Measurements from ENCODE around the gene C17orf100. TPM values are rescaled to one million over a fixed set of nuclear protein-coding genes. Genes with fewer than 3 reads are reported as not detected.
"Not testable (repeated sequence)": the region's sequence is repeated elsewhere in the genome, so short reads cannot be mapped to it uniquely, and the experiment has no call there.

Gene C17orf100
- total RNA-seq, 2 experiments from 2014 or later: 1.1 to 1.9 TPM

DNA sequence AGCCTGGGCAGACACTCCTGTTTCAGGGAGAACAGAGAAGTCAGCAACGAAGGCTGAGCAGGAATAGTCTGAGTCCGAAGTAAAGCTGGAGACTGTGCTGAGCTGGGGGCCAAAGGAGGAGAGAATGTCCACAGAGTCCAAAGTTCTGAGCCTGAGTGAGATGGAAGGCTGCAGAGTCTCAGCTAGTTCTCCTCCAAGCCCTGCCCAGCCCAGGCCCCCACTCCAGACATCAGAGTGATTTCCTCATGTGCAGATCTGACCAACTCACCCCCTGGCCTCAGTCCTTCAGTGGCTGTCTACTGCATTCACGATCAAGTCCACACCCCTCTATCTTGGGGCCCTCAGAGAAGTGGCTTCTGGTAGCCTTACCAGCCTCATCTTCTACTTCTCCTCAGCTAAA is 40.0 kb downstream of the C17orf100 start:
- Mint-ChIP-seq H3K27me3 (peaks cover 37% of the 10 kb centered on the region), H3K9me3 (no peaks in the 10 kb centered on the region), H3K4me3 (no peak overlapping the region), H3K27ac (no peak overlapping the region), H3K36me3 (ENCODE audit: low read depth) (no peaks in the 10 kb centered on the region), H3K4me1 (no peaks in the 10 kb centered on the region)
- POLR2A ChIA-PET: no interaction called here
- CTCF ChIA-PET: no interaction called here
- DNase-seq: no peak

DNA sequence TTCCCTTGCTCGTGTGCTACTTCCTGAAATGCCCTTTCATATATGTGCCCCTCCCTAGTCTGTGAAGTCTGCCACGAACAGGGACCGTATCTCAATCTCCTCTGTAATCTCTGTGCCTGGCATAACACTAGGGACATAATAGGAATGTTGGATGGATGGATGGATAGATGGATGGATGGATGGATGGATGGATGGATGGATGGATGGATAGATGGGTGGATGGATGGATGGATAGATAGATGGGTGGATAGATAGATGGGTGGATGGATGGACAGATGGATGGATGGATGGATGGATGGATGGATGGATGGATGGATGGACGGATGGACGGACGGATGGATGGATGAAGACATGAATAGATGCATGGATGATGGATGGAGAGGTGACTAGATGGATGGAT is 40.4 kb downstream of the C17orf100 start:
- H3K9me3 Mint-ChIP-seq; CTCF ChIA-PET; H3K36me3 Mint-ChIP-seq (ENCODE audit: low read depth); H3K4me1 Mint-ChIP-seq; H3K4me3 Mint-ChIP-seq; DNase-seq; H3K27ac Mint-ChIP-seq; POLR2A ChIA-PET: not testable (repeated sequence)
- peaks cover 37% of the 10 kb centered on the region for H3K27me3 Mint-ChIP-seq

DNA sequence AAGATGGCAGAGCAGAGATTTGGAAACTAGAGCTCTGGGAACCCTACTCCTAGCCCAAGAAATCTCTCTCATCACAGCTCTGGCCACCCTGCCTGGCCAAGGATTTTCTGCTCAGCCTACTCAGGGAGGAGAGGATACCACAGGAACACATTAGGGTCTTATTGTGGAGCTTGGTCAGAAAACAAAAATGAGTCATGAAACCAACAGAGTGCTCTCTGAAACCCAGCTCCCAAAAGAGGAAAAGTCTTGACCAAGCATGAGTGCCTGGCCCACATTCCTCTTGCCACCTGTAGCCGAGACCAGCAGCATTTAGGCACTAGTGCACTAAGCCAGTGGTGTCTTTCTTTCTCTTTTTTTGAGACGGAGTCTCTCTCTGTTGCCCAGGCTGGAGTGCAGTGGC is 43.5 kb downstream of the C17orf100 start:
- Mint-ChIP-seq H3K27me3 (peaks cover 23% of the 10 kb centered on the region), H3K4me1 (no peaks in the 10 kb centered on the region), H3K9me3 (no peaks in the 10 kb centered on the region), H3K27ac (no peak overlapping the region), H3K36me3 (ENCODE audit: low read depth) (no peaks in the 10 kb centered on the region), H3K4me3 (no peak overlapping the region)
- ChIA-PET POLR2A (no interaction called here), CTCF (no interaction called here)
- no peak for DNase-seq

DNA sequence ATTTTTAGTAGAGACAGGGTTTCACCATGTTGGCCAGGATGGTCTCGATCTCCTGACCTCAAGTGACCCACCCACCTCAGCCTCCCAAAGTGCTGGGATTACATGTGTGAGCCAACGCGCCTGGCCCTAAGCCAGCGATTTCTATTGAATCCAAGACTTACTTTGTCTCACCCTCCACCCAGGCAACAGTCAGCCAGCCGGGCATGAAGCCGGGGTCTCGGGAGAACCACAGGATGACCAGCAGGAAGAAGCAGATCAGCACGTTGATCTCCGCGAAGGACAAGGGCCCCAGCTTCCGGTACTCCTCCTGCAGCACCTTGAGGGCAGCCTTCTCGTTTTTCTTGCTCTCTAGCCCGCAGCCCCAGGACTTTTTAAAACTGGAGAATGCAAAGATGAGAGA is 44.0 kb downstream of the C17orf100 start:
- ChIA-PET CTCF (no interaction called here), POLR2A (no interaction called here)

DNA sequence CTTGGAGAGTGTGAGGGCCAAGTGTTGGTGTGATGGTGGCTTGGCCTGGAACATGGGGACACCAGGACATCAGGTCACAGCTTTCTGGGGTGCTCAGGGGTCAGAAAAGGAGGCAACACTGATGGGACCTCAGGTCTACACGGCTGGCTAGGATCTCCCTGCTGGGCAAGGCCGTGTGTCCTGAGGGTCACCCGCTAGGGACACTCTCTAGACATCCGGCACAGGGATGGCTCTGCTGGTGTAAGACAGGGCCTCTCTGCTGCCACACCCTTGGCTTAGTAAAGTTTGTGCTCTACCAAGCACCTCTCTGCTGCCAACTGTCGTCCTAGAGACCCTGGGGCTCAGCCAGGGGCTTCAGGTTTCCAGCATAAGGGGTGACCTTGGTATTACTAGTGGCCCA is 45.3 kb downstream of the C17orf100 start:
- peaks cover 12% of the 10 kb centered on the region for H3K27me3 Mint-ChIP-seq
- ChIA-PET POLR2A (no interaction called here), CTCF (no interaction called here)
- no peak for DNase-seq
- no peaks in the 10 kb centered on the region for H3K9me3 Mint-ChIP-seq
- H3K27ac Mint-ChIP-seq: no peak overlapping the region
- no peaks in the 10 kb centered on the region for H3K4me1 Mint-ChIP-seq
- no peak overlapping the region for H3K4me3 Mint-ChIP-seq
- no peaks in the 10 kb centered on the region for H3K36me3 Mint-ChIP-seq (ENCODE audit: low read depth)

More for the DNA sequence above, 44.0 kb downstream of the C17orf100 start:
- no peaks in the 10 kb centered on the region for H3K36me3 Mint-ChIP-seq (ENCODE audit: low read depth)
- H3K4me3 Mint-ChIP-seq: no peak overlapping the region
- H3K27me3 Mint-ChIP-seq: peaks cover 21% of the 10 kb centered on the region
- no peaks in the 10 kb centered on the region for H3K4me1 Mint-ChIP-seq
- no peak for DNase-seq
- H3K9me3 Mint-ChIP-seq: no peaks in the 10 kb centered on the region
- no peak overlapping the region for H3K27ac Mint-ChIP-seq

DNA sequence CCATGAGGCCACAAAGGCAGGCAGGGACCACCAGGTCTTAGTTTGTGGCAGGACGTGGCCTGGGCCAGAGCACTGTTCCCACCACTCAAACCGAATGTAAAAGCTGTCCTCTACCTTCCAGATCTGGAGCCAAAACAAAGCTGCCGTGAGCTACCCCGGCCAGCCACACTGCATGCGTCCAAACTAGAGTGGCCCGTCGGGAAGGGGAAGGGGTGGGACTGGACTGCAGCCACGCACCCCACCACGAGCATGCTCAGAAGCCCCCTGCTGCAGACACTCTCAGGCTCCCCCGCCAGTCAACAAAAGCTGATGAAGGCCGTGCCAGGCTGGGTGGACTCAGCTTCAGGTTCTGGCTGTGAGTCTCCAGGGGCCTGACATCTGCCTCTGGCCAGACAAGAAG is 46.4 kb downstream of the C17orf100 start:
- peaks cover 9% of the 10 kb centered on the region for H3K27me3 Mint-ChIP-seq
- no peaks in the 10 kb centered on the region for H3K9me3 Mint-ChIP-seq
- POLR2A ChIA-PET: no interaction called here
- no peaks in the 10 kb centered on the region for H3K4me1 Mint-ChIP-seq
- H3K36me3 Mint-ChIP-seq (ENCODE audit: low read depth): no peaks in the 10 kb centered on the region
- H3K4me3 Mint-ChIP-seq: no peak overlapping the region
- DNase-seq: no peak
- no peak overlapping the region for H3K27ac Mint-ChIP-seq
- CTCF ChIA-PET: no interaction called here

DNA sequence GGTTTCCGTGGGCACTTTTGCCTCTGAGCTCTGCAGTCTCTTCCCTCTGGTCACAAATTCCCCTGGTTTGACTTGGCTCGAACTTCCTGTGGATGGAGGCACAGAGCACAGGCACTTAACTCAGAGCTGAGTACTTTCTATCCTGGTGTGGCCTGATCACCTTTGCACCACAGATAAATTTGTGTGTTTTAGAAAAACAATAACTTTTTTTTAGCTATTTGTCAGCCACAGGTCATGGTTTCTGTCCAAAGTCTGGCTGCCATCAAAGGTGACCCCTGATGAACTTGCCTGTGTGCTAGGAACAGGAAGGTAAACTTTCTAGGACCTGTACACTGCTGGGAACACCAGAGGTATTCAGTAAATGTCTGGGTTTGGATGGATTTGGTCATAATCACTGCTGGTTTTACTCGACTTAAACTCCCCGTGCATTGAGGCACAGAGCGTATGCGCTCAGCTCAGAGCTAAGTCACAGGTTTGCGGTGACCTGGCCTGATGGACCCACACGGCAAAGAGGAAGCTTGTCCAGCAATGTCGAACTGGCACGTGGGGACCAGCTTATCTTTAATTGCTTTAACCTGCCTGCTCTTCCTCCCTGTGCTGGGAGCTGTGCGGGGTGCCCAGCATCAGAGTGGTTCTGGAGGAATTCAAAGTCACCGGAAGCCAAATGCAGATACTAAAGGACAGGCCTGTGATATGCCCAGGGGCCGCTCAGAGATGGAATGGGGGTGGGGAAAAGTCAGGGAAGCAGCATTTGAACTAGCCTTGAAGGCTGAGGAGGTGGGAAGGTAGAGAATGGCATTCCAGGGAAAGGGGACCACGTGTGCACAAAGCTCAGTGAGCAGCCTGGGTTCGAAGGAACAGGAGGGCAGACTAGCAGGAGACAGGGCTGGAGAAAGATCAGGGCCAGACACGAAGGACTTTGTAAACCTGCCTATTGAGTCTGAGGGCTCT is 48.7 kb downstream of the C17orf100 start:
- DNase-seq: no peak
- Mint-ChIP-seq H3K27ac (no peak overlapping the region), H3K9me3 (no peaks in the 10 kb centered on the region), H3K4me1 (no peaks in the 10 kb centered on the region), H3K27me3 (no peaks in the 10 kb centered on the region), H3K36me3 (ENCODE audit: low read depth) (no peaks in the 10 kb centered on the region), H3K4me3 (no peak overlapping the region)
- POLR2A ChIA-PET: interaction anchor here (0.9 kb wide), 1 partner anchor 256 kb away, joined by 3 read pairs; the partner anchor contains the start of gene PIMREG
- CTCF ChIA-PET: interaction anchor here (0.6 kb wide), 1 partner anchor 1683 kb away, joined by 3 read pairs; no protein-coding TSS in a partner anchor

DNA sequence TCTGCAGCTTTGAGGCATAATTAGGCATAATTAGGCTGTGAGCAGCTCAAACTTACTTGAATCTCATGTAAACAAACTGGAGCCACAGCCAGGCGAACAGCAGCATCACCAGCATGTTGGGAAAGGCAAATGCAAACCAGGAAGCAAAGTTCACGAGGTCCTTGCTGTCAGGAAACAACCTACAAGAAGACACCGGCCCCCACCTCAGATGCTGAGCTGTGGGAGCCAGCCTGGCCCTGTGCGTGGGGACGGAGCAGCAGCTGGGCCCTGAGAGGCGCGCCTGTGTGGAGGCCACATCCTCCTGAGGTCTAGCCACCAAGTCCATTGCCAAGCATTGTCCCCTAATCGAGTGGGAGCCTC is 49.4 kb downstream of the C17orf100 start:
- no peaks in the 10 kb centered on the region for H3K36me3 Mint-ChIP-seq (ENCODE audit: low read depth)

DNA sequence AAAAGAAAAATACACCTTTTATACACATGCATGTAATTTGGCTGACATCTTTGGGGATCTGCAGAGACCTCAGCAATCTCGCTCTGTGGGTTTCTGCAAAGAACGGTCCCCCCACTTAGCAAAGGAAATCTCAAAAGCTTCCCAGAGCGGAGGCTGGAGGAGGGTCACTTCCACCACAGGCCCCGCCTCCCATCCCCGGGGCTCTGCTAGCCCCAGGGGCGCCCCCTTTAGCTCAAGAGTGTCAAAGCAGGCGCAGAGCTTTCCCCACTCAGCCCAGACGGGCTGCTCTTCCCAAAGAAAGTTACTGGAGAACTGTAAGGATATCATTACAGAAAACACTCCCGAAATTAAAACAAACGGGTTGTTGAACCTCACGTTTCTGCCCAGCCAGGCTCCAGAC is 50.2 kb downstream of the C17orf100 start:
- ChIA-PET CTCF (interaction anchor here (0.8 to 1.6 kb wide), 3 partner anchors 9 to 18 kb away, joined by 3 read pairs; no protein-coding TSS in a partner anchor), POLR2A (no interaction called here)
- peak; percentile 28 for DNase-seq
- H3K4me3 Mint-ChIP-seq: no peak overlapping the region
- no peak overlapping the region for H3K27ac Mint-ChIP-seq
- no peaks in the 10 kb centered on the region for H3K9me3 Mint-ChIP-seq
- no peaks in the 10 kb centered on the region for H3K36me3 Mint-ChIP-seq (ENCODE audit: low read depth)
- no peaks in the 10 kb centered on the region for H3K4me1 Mint-ChIP-seq
- peaks cover 2% of the 10 kb centered on the region for H3K27me3 Mint-ChIP-seq

More for the DNA sequence above, 49.4 kb downstream of the C17orf100 start:
- no peaks in the 10 kb centered on the region for H3K27me3 Mint-ChIP-seq
- no peak overlapping the region for H3K4me3 Mint-ChIP-seq
- H3K9me3 Mint-ChIP-seq: no peaks in the 10 kb centered on the region
- ChIA-PET CTCF (interaction anchor here (1.6 kb wide), 1 partner anchor 15 kb away, joined by 3 read pairs; no protein-coding TSS in a partner anchor), POLR2A (no interaction called here)
- H3K27ac Mint-ChIP-seq: no peak overlapping the region
- DNase-seq: no peak
- H3K4me1 Mint-ChIP-seq: no peaks in the 10 kb centered on the region

DNA sequence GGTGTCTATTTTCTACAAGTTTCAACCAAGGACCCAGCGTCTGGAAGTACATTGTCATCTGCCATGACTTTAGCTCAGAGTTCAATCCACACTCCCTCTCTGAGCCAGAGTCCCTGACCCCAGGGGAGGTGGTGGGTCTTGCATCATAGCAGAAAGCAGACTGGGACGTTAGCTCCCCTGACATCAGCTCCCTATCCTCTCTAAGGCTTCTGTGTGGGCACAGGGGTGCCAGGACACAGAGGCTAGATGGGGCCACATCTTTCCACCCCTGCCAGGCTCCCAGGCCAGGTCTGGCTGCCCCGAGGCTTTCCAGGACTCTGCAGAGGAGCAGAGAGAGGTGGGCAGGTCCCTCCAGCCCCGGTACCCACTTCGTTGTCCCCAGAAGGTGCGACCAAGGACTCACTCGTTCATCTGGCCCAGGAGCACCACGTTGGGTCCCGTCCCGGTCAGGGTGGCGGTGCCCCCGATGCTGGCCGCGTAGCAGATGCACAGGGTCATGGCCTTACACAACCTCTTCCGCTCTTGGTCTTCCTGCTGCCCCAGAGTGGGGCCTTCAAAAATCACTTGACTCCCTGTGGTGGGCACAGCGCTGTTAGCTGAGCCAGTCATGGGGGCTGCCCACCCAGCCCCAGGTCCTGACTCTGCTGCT is 51.1 kb downstream of the C17orf100 start:
- Mint-ChIP-seq H3K27ac (no peak overlapping the region), H3K4me3 (no peak overlapping the region), H3K4me1 (no peaks in the 10 kb centered on the region), H3K36me3 (ENCODE audit: low read depth) (no peaks in the 10 kb centered on the region), H3K9me3 (no peaks in the 10 kb centered on the region), H3K27me3 (peaks cover 2% of the 10 kb centered on the region)
- no peak for DNase-seq
- CTCF ChIA-PET: interaction anchor here (1.0 to 1.6 kb wide), 2 partner anchors 13 to 17 kb away, joined by 3 read pairs; no protein-coding TSS in a partner anchor
- POLR2A ChIA-PET: no interaction called here

Other genes with a start within 250 kb of the C17orf100 start
- not detected for gene AIPL1, start 216.6 kb upstream of the C17orf100 start, total RNA-seq
- 10 to 100 TPM; 21.2 TPM for gene PIMREG, start 207.3 kb upstream of the C17orf100 start, total RNA-seq
- under 1 TPM; 0.53 to 0.63 TPM for gene PITPNM3, start 95.2 kb upstream of the C17orf100 start, total RNA-seq
- 10 to 100 TPM; 13.0 to 14.6 TPM for gene KIAA0753, start 11.1 kb upstream of the C17orf100 start, total RNA-seq
- 10 to 100 TPM; 70.6 to 71.1 TPM for gene TXNDC17, start 10.7 kb upstream of the C17orf100 start, total RNA-seq
- 10 to 100 TPM; 26.0 to 26.3 TPM for gene MED31, start 157 bp upstream of the C17orf100 start, total RNA-seq
- not detected for gene SLC13A5, start 61.6 kb downstream of the C17orf100 start, total RNA-seq
- gene XAF1, start 104.3 kb downstream of the C17orf100 start, total RNA-seq: 100 to 1,000 TPM; 408 TPM
- gene FBXO39, start 124.5 kb downstream of the C17orf100 start, total RNA-seq: 1 to 10 TPM; 1.1 to 1.7 TPM
- not detected for gene TEKT1, start 180.0 kb downstream of the C17orf100 start, total RNA-seq